Lower leg skin (tissue), 3 donors: ENCODE results near the gene AMH.

Experiments used
- CTCF ChIP-seq, 3 donors: fragments of 450-650 bp; IDR thresholded peaks; one replicate each; pipeline ENCODE4 v1.5.1; 2016; ENCODE audit warnings: antibody characterized with exemption in 3 of 3, mild to moderate bottlenecking in 3 of 3, moderate library complexity in 2 of 3
- POLR2A ChIP-seq, 2 donors: fragments of 450-650 bp; IDR thresholded peaks; one replicate each; pipeline ENCODE4 v1.6.1; 2016 to 2017; ENCODE audit warnings: antibody characterized with exemption in 2 of 2, mild to moderate bottlenecking in 1 of 2, moderate library complexity in 1 of 2

- TF ChIP-seq CTCF (IDR thresholded peaks at IDR 0.05) (no peak), POLR2A (IDR thresholded peaks at IDR 0.05) (no peak)
Observed at GRCh38 chr19:2233601-2234280, 15.4 kb upstream of the AMH start.
